Measurements from ENCODE around the gene NADK2. TPM values are rescaled to one million over a fixed set of nuclear protein-coding genes. Genes with fewer than 3 reads are reported as not detected.

Gene NADK2
- total RNA-seq, 1 donor from 2014 or later, result 26.4 TPM

DNA sequence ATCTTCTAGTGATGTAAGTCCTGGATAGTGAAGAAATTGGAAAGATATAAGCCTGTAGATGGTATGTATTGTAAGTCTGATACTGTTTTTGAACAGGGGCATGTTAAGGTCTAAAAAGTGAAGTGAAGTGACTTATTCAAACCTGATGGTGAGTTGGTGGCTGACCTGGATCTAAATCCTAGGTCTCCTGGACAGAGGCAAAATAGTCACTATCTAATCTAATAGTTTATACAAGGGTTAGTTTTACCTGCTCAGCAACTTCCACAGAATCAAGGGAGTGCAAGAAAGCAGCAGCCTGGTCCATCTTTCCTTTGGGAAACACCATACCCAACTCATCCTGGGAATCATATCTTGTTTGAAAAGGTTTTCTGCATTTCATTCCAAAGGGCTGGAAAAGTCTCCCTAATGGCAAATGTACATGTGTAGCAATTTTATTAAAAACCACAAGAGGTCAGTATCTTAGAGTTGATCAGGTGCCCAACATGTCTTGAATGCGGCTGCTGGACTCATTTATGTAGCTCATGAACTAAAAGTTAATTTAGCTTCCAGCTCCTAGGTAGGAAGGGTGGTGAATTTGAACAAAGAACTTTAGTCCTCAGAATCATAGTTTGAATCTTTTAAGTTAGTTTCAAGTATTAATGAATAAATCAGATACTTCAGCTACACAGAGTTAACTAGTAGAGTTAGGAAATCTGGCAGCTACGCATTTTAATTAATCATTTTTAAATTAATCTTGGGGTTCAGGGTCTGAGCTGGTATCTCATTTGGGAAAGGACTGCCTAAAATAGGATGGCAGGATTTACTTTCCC, 63.8 kb downstream of the NADK2 start:
- Mint-ChIP-seq H3K9me3 (ENCODE audit: unreplicated experiment) (no peaks in the 10 kb centered on the region), H3K4me3 (ENCODE audit: unreplicated experiment) (no peak overlapping the region), H3K4me1 (ENCODE audit: unreplicated experiment) (no peaks in the 10 kb centered on the region), H3K36me3 (ENCODE audit: unreplicated experiment) (peaks cover 51% of the 10 kb centered on the region), H3K27me3 (ENCODE audit: unreplicated experiment) (no peaks in the 10 kb centered on the region), H3K27ac (ENCODE audit: unreplicated experiment) (no peak overlapping the region)
- no peak for DNase-seq (ENCODE audit: extremely low spot score, unreplicated experiment)
- TF ChIP-seq, protein P1, sequence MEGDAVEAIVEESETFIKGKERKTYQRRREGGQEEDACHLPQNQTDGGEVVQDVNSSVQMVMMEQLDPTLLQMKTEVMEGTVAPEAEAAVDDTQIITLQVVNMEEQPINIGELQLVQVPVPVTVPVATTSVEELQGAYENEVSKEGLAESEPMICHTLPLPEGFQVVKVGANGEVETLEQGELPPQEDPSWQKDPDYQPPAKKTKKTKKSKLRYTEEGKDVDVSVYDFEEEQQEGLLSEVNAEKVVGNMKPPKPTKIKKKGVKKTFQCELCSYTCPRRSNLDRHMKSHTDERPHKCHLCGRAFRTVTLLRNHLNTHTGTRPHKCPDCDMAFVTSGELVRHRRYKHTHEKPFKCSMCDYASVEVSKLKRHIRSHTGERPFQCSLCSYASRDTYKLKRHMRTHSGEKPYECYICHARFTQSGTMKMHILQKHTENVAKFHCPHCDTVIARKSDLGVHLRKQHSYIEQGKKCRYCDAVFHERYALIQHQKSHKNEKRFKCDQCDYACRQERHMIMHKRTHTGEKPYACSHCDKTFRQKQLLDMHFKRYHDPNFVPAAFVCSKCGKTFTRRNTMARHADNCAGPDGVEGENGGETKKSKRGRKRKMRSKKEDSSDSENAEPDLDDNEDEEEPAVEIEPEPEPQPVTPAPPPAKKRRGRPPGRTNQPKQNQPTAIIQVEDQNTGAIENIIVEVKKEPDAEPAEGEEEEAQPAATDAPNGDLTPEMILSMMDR (IDR thresholded peaks at IDR 0.05), result peak; percentile 65

DNA sequence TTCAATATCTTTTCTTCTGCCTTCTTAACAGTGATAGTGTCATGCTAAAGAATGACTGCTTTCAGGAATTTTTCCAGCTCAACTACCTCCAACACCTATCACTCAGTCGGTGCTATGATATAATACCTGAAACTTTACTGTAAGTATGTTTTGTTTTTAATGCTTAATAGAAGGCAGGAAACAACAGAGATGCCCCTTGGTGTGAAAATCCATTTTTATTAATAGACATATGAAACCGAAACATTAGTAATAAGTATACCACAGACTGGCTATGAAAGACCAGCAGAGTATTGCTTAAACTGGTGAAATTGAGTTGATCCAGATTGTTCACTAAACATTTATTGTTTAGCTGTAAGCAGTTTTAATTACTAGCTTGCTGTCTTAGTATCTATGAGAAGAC, 64.6 kb downstream of the NADK2 start:
- TF ChIP-seq, protein P1 (IDR thresholded peaks at IDR 0.05), result no peak
- DNase-seq (ENCODE audit: extremely low spot score, unreplicated experiment), result no peak
- Mint-ChIP-seq H3K27ac (ENCODE audit: unreplicated experiment) (no peak overlapping the region), H3K9me3 (ENCODE audit: unreplicated experiment) (no peaks in the 10 kb centered on the region), H3K36me3 (ENCODE audit: unreplicated experiment) (peaks cover 51% of the 10 kb centered on the region), H3K27me3 (ENCODE audit: unreplicated experiment) (no peaks in the 10 kb centered on the region), H3K4me3 (ENCODE audit: unreplicated experiment) (no peak overlapping the region), H3K4me1 (ENCODE audit: unreplicated experiment) (no peaks in the 10 kb centered on the region)

DNA sequence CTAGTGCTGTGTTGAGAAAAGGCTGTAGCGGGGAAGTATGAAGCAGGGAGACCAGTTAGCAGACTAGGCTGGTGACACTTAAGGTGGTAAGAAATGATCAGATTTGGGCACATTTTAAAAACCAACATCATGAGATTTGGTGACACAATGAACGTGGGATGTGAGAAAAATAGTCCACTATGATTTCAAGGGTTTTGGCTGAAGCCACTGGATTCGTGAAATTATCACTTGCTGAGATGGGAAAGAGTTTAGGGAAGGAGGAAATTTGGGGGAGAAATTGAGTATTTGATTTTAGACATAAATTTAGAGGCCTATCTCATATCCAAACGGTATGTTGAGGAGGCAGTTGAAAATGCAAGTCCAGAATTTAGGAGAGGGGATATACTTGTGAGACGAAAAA, 66.7 kb downstream of the NADK2 start:
- no peaks in the 10 kb centered on the region for H3K9me3 Mint-ChIP-seq (ENCODE audit: unreplicated experiment)
- no peaks in the 10 kb centered on the region for H3K4me1 Mint-ChIP-seq (ENCODE audit: unreplicated experiment)

DNA sequence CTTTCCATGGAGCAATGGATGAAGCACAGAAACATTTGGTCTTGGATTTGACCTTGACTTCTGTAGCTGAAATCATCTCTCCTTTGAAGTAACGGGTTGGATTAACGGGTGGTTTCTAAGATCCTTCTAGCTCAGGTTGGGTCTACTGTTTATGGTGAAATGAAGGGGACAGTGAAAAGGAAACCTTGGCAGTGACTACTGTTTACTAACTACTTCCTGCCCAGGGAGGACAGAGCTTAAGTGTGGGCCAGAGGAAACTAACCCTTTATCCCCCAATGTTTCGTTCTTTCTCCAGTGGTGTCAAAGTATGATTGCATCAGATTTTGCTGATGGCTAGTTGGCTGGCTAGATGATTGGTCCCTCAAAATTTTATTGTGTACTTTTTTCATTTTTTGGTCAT, 67.6 kb downstream of the NADK2 start:
- Mint-ChIP-seq H3K27me3 (ENCODE audit: unreplicated experiment) (no peaks in the 10 kb centered on the region), H3K27ac (ENCODE audit: unreplicated experiment) (peak overlapping the region; percentile 1), H3K4me3 (ENCODE audit: unreplicated experiment) (no peak overlapping the region), H3K9me3 (ENCODE audit: unreplicated experiment) (no peaks in the 10 kb centered on the region), H3K4me1 (ENCODE audit: unreplicated experiment) (no peaks in the 10 kb centered on the region), H3K36me3 (ENCODE audit: unreplicated experiment) (peaks cover 43% of the 10 kb centered on the region)
- TF ChIP-seq, protein P1 (IDR thresholded peaks at IDR 0.05), result no peak
- DNase-seq (ENCODE audit: extremely low spot score, unreplicated experiment), result no peak

More for the DNA sequence above, 66.7 kb downstream of the NADK2 start:
- no peaks in the 10 kb centered on the region for H3K27me3 Mint-ChIP-seq (ENCODE audit: unreplicated experiment)
- TF ChIP-seq, protein P1 (IDR thresholded peaks at IDR 0.05), result no peak
- H3K4me3 Mint-ChIP-seq (ENCODE audit: unreplicated experiment), result no peak overlapping the region
- peaks cover 51% of the 10 kb centered on the region for H3K36me3 Mint-ChIP-seq (ENCODE audit: unreplicated experiment)
- peak overlapping the region; percentile 15 for H3K27ac Mint-ChIP-seq (ENCODE audit: unreplicated experiment)
- no peak for DNase-seq (ENCODE audit: extremely low spot score, unreplicated experiment)

DNA sequence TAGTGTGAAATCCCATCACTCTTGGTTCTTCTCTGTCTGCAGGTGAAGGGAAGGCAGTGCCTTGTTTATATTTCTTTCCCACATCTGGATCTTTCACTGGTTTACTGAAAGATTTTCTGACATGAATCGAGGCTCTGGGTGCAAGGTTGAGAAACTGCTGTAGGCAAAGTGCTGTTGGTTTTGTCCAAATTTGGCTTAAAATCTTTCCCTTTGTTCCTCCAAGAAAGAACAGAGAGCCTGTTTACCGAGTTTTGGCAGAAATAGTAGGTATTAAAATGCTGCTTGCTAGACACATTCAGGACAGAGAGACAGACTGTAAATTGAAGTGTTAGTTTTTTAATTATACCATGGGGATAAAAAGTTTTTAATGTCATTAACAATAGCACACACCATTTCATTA, 68.3 kb downstream of the NADK2 start:
- Mint-ChIP-seq H3K27ac (ENCODE audit: unreplicated experiment) (no peak overlapping the region), H3K27me3 (ENCODE audit: unreplicated experiment) (no peaks in the 10 kb centered on the region), H3K4me3 (ENCODE audit: unreplicated experiment) (no peak overlapping the region), H3K4me1 (ENCODE audit: unreplicated experiment) (no peaks in the 10 kb centered on the region), H3K9me3 (ENCODE audit: unreplicated experiment) (no peaks in the 10 kb centered on the region), H3K36me3 (ENCODE audit: unreplicated experiment) (peaks cover 40% of the 10 kb centered on the region)
- TF ChIP-seq, protein P1 (IDR thresholded peaks at IDR 0.05), result no peak
- DNase-seq (ENCODE audit: extremely low spot score, unreplicated experiment), result no peak
